Erythroblast (primary cell): ENCODE results near the gene MCF2L.
"Not testable (repeated sequence)": the region's sequence is repeated elsewhere in the genome, so short reads cannot be mapped to it uniquely, and the experiment has no call there.

Experiments
- GATA1 ChIP-seq: IDR thresholded peaks from 2 replicates; pipeline ENCODE4 v1.6.1; 2011; ENCODE audit warnings: low read depth, mild to moderate bottlenecking, control low read depth, low read length, moderate library complexity
- POLR2A ChIP-seq: IDR thresholded peaks from 2 replicates; pipeline ENCODE4 v1.6.1; 2011; ENCODE audit warnings: mild to moderate bottlenecking, low read length

- not testable (repeated sequence) for TF ChIP-seq POLR2A, GATA1
These were observed 133.3 kb downstream of the MCF2L start for GRCh38 chr13:113102302-113102701.
